GM12892 (cell line): ENCODE results near the gene SERGEF.

ENCODE experiments used
- POLR2A ChIP-seq: IDR thresholded peaks from 2 replicates; pipeline ENCODE4 v1.6.1; 2011; ENCODE audit warnings: low read depth, low read length, control low read depth
- TAF1 ChIP-seq: IDR thresholded peaks from 2 replicates; pipeline ENCODE4 v1.6.1; 2011; ENCODE audit warnings: low read depth, mild to moderate bottlenecking, control low read depth, low read length, borderline replicate concordance

- TF ChIP-seq POLR2A (no peak), TAF1 (no peak)
Measured at GRCh38 chr11:17740649-17741235, 272.1 kb downstream of the SERGEF start.
